HepG2 (cell line): ENCODE measurements around the gene RNF10. TPM values are rescaled to one million over a fixed set of nuclear protein-coding genes. Genes with fewer than 3 reads are reported as not detected.

Source experiments
- ATAC-seq: fragments of 200-7000 bp; cut with Tn5 transposase; 3 replicates; pipeline ENCODE4 v1.9.1; 2020; ENCODE audit warnings: mild to moderate bottlenecking, moderate library complexity
- BruUV-seq: library from RNA; stranded (reverse); fragments of 400-500 nt; replicated peaks from 2 replicates; lab custom pipeline; 2021; lab: Mats Ljungman, UMichigan
- CTCF ChIA-PET: fragments of 300-600 bp; formaldehyde crosslinking; extraction: SDS; loops from one replicate; lab custom pipeline; 2021; ENCODE audit warnings: low total read pairs, inconsistent platforms, low intra/inter-chr PET ratio; lab: Yijun Ruan, JAX
- POLR2A ChIA-PET: fragments of 350-600 bp; sonication (Branson Sonifier 250); formaldehyde crosslinking; loops from one replicate; lab custom pipeline; 2020; ENCODE audit warnings: antibody characterized with exemption, inconsistent platforms; lab: Yijun Ruan, JAX
- DNase-seq: peaks from one replicate; pipeline ENCODE4 v3.0.0-alpha.2; 2015; ENCODE audit warnings: low spot score
- FAIRE-seq: peaks from 3 replicates; lab custom pipeline; 2011; peaks lifted over from hg19 to GRCh38; lab: Jason Lieb, UNC
- H2AFZ ChIP-seq: one replicate; pipeline ENCODE4 v1.6.1; 2011; ENCODE audit warnings: low read length, inconsistent platforms
- H3K27ac ChIP-seq: fragments of 300-600 bp; 3 replicates; pipeline ENCODE4 v1.8.0; 2011; ENCODE audit warnings: mixed run types, mild to moderate bottlenecking, mixed read lengths, low read length, inconsistent platforms; ENCODE audit not compliant: insufficient read depth; ENCODE audit errors: extremely low read length
- H3K27me3 ChIP-seq, 2 experiments: fragments of 200-600 bp in 1 of 2; 2 replicates in 1 of 2; 3 replicates in 1 of 2; pipeline versions ENCODE4 v1.6.0 to v1.8.0; 2011; ENCODE audit warnings: low read length in 2 of 2, mild to moderate bottlenecking in 2 of 2, moderate library complexity in 2 of 2, inconsistent platforms in 1 of 2; ENCODE audit not compliant: insufficient read depth in 2 of 2, control insufficient read depth in 1 of 2
- H3K36me3 ChIP-seq, 2 experiments: fragments of 200-600 bp in 1 of 2; replicated peaks in 1 of 2; 2 replicates in 1 of 2; 3 replicates in 1 of 2; pipeline versions ENCODE4 v1.5.1 to v1.8.0; 2011; ENCODE audit warnings: low read length in 2 of 2, inconsistent platforms in 1 of 2; ENCODE audit not compliant: insufficient read depth in 2 of 2, control insufficient read depth in 1 of 2
- H3K4me1 ChIP-seq: 2 replicates; pipeline ENCODE4 v1.5.1; 2012; ENCODE audit warnings: low read length, inconsistent platforms; ENCODE audit not compliant: insufficient read depth
- H3K4me2 ChIP-seq: 2 replicates; pipeline ENCODE4 v1.6.0; 2011; ENCODE audit warnings: low read depth, low read length, inconsistent platforms
- H3K4me3 ChIP-seq, 3 experiments: fragments of 200-600 bp in 1 of 3; sonication (generic), shearing (Covaris generic) in 1 of 3; replicated peaks in 1 of 3; 2 replicates each; pipeline ENCODE4 v1.5.1; 2011 to 2016; ENCODE audit warnings: low read length in 3 of 3, inconsistent platforms in 2 of 3, low read depth in 2 of 3, mild to moderate bottlenecking in 2 of 3, control low read depth in 1 of 3, mixed read lengths in 1 of 3; ENCODE audit not compliant: insufficient read depth in 1 of 3
- H3K79me2 ChIP-seq: one replicate; pipeline ENCODE4 v1.6.1; 2011; ENCODE audit warnings: low read length, inconsistent platforms; ENCODE audit not compliant: insufficient read depth
- H3K9ac ChIP-seq: 2 replicates; pipeline ENCODE4 v1.6.0; 2011; ENCODE audit warnings: mild to moderate bottlenecking, low read depth, low read length, inconsistent platforms; ENCODE audit not compliant: insufficient read depth
- H3K9me3 ChIP-seq: 2 replicates; pipeline ENCODE4 v1.5.1; 2012; ENCODE audit warnings: mild to moderate bottlenecking, low read length
- H4K20me1 ChIP-seq: 2 replicates; pipeline ENCODE4 v1.6.0; 2011; ENCODE audit warnings: inconsistent platforms, mild to moderate bottlenecking, low read length, moderate library complexity; ENCODE audit not compliant: insufficient read depth
- ARHGAP35 ChIP-seq: sonication (generic); formaldehyde crosslinking; IDR thresholded peaks from 2 replicates; pipeline ENCODE4 v1.9.0; 2022; ENCODE audit warnings: mild to moderate bottlenecking, inconsistent platforms, moderate library complexity, missing genetic modification reagents, borderline replicate concordance
- DR1 ChIP-seq: sonication (generic); formaldehyde crosslinking; IDR thresholded peaks from 2 replicates; pipeline ENCODE4 v1.8.0; 2021; ENCODE audit warnings: mild to moderate bottlenecking, missing genetic modification reagents, inconsistent platforms
- GTF3A ChIP-seq: sonication (generic); formaldehyde crosslinking; conservative IDR thresholded peaks from 2 replicates; pipeline ENCODE4 v1.4.0; 2020; ENCODE audit warnings: mild to moderate bottlenecking, missing genetic modification reagents
- KLF12 ChIP-seq: sonication (generic); formaldehyde crosslinking; IDR thresholded peaks from 2 replicates; pipeline ENCODE4 v1.4.0; 2020; ENCODE audit warnings: missing genetic modification reagents, borderline replicate concordance
- MIXL1 ChIP-seq: IDR thresholded peaks from 2 replicates; pipeline ENCODE4 v1.6.1; 2016
- NFE2L2 ChIP-seq: fragments of 150-350 bp; IDR thresholded peaks from 2 replicates; pipeline ENCODE4 v1.6.1; 2014; ENCODE audit warnings: low read length
- ONECUT2 ChIP-seq: sonication (generic); formaldehyde crosslinking; IDR thresholded peaks from 2 replicates; pipeline ENCODE4 v1.4.0; 2020; ENCODE audit warnings: missing genetic modification reagents
- RBAK ChIP-seq: sonication (generic); formaldehyde crosslinking; IDR thresholded peaks from 2 replicates; pipeline ENCODE4 v1.5.1; 2020; ENCODE audit warnings: mild to moderate bottlenecking, missing genetic modification reagents
- SIN3B ChIP-seq: fragments of 150-350 bp; IDR thresholded peaks from 2 replicates; pipeline ENCODE4 v1.6.1; 2014; ENCODE audit warnings: low read length
- TCF7L2 ChIP-seq: IDR thresholded peaks from 2 replicates; pipeline ENCODE4 v1.6.1; 2011; ENCODE audit warnings: mild to moderate bottlenecking, low read depth, low read length, moderate library complexity
- ZC3H4 ChIP-seq: sonication (generic); formaldehyde crosslinking; IDR thresholded peaks from 2 replicates; pipeline ENCODE4 v1.4.0; 2020; ENCODE audit warnings: missing genetic modification reagents, borderline replicate concordance
- ZNF329 ChIP-seq: sonication (generic); formaldehyde crosslinking; IDR thresholded peaks from 2 replicates; pipeline ENCODE4 v1.9.0; 2021; ENCODE audit warnings: low read depth, mild to moderate bottlenecking, missing genetic modification reagents
- ZNF543 ChIP-seq: sonication (generic); formaldehyde crosslinking; IDR thresholded peaks from 2 replicates; pipeline ENCODE4 v1.4.0; 2020; ENCODE audit warnings: mild to moderate bottlenecking, missing genetic modification reagents
- ZNF558 ChIP-seq: sonication (generic); formaldehyde crosslinking; IDR thresholded peaks from 2 replicates; pipeline ENCODE4 v1.9.0; 2022; ENCODE audit warnings: mild to moderate bottlenecking, missing genetic modification reagents, borderline replicate concordance
- ZNF775 ChIP-seq: sonication (generic); formaldehyde crosslinking; IDR thresholded peaks from 2 replicates; pipeline ENCODE4 v1.4.0; 2020; ENCODE audit warnings: missing genetic modification reagents, mild to moderate bottlenecking, moderate library complexity, borderline replicate concordance
- ZSCAN20 ChIP-seq: sonication (generic); formaldehyde crosslinking; IDR thresholded peaks from 2 replicates; pipeline ENCODE4 v1.4.0; 2020; ENCODE audit warnings: missing genetic modification reagents, mild to moderate bottlenecking, borderline replicate concordance
- WGBS: methylation state at CpG from one replicate; pipeline ENCODE4 v1.1.6; 2017; ENCODE audit warnings: low lambda C conversion rate; 5-methylcytosine and 5-hydroxymethylcytosine counted together
- in situ Hi-C: cut with HindIII; loops from 2 replicates; pipeline ENCODE4 v1.10.0; 2017; ENCODE audit warnings: low pct_unique_long_range_greater_than_20kb; ENCODE audit not compliant: extremely low pct_ligation_motif_present
- intact Hi-C: fragments of 100-400 bp; cut with micrococcal nuclease; formaldehyde crosslinking; loops from one replicate; pipeline ENCODE4 v1.10.0; 2022; ENCODE audit not compliant: unreplicated experiment
- polyA plus RNA-seq, 8 experiments: library from polyadenylated mRNA; depleted of rRNA in 3 of 8; stranded (reverse) in 7 of 8; unstranded in 1 of 8; fragments of >200 nt; fragmentation: Illumina TruSeq in 4 of 8; extraction: Trizol in 4 of 8; gene quantifications; 2 replicates each; pipeline versions ENCODE4 v1.2.1 to v1.2.3, GENCODE V29; 2011 to 2016; ENCODE audit warnings: low read depth in 4 of 8, missing spikeins in 1 of 8, mixed read lengths in 1 of 8; ENCODE audit not compliant: insufficient read depth in 1 of 8
- total RNA-seq, 5 experiments: library from RNA; depleted of rRNA; stranded (reverse); fragments of >200 nt; fragmentation: Illumina TruSeq; extraction: Trizol; gene quantifications; 2 replicates each; pipeline ENCODE4 v1.2.3, GENCODE V29; 2016; ENCODE audit warnings: low read depth in 1 of 5
- TF ChIP-seq, protein P1 (sequence below): sonication (generic); IDR thresholded peaks from 2 replicates; pipeline ENCODE4 v1.6.1; 2016; ENCODE audit warnings: low read depth, borderline replicate concordance
- TF ChIP-seq, protein P2 (sequence below): sonication (generic); formaldehyde crosslinking; IDR thresholded peaks from 2 replicates; pipeline ENCODE4 v1.4.0; 2020; ENCODE audit warnings: missing genetic modification reagents, mild to moderate bottlenecking, borderline replicate concordance

RNF10 gene
- total and polyA plus RNA-seq, 2 of the 13 experiments (the other 11 are each of a cell fraction or from before 2014, with no cell fraction given), result 62.5 to 88.0 TPM

DNA sequence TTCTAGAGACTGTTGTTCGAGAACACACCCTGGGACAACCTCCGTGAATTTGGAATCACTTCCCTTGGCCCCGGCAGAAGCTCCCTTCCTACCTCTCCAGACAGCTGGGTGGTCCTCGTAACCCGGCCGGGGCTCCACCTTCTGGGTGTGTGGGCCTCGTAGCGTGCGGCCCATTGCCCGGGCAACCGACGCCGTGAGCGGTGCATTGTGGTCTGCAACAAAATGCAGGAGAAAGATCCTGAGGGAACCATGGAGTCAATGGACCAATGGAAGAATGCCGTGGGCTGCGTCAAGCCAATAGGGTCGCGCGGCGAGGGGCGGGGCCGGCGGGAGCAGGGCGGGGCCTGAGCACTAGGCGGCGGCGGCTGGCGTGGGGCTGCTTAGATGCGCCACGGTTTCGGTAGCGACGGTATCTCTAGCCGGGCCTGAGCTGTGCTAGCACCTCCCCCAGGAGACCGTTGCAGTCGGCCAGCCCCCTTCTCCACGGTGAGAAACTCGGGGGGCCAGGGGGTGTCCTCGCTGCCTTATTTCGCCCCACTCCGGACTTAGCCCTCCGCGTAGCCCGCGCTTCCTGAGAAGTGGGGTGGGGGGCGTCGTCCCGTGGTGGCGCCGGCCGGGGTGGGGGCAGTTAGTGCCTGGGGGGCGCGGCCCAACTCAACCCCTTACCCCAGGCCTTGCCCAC lies 38.3 kb upstream of the RNF10 start, which contains the start of gene DYNLL1:
DYNLL1 (plus strand) TSS at position 383 of the 682 bp plus-strand sequence. CDS start 309 bp downstream, outside the sequence.
- intact Hi-C loops, result loop anchor here (2.0 to 5.0 kb wide), 2 partner anchors 27 to 41 kb away; partner anchors contain the start of gene SRSF9
- TF ChIP-seq, protein P1, sequence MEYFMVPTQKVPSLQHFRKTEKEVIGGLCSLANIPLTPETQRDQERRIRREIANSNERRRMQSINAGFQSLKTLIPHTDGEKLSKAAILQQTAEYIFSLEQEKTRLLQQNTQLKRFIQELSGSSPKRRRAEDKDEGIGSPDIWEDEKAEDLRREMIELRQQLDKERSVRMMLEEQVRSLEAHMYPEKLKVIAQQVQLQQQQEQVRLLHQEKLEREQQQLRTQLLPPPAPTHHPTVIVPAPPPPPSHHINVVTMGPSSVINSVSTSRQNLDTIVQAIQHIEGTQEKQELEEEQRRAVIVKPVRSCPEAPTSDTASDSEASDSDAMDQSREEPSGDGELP, result peak; percentile 73; the same call in 1 of the 2 replicates
- no peak for TF ChIP-seq ZNF775 (CRISPR knock-in tag)
- TF ChIP-seq SIN3B, result peak; percentile 55; the same call in 1 of the 2 replicates
- TF ChIP-seq GTF3A (CRISPR knock-in tag), result no peak
- TF ChIP-seq ZNF558 (CRISPR knock-in tag), result peak; percentile 91; the same call in 1 of the 2 replicates
- TF ChIP-seq KLF12, result peak; percentile 75
- TF ChIP-seq ARHGAP35, result no peak
- TF ChIP-seq MIXL1 (CRISPR knock-in tag), result 0 out of 2 replicates have a peak, but pooled peaks have one; percentile 19
- TF ChIP-seq ZC3H4, result no peak
- TF ChIP-seq NFE2L2, result no peak
- no peak for TF ChIP-seq ONECUT2 (CRISPR knock-in tag)
- TF ChIP-seq, protein P2, sequence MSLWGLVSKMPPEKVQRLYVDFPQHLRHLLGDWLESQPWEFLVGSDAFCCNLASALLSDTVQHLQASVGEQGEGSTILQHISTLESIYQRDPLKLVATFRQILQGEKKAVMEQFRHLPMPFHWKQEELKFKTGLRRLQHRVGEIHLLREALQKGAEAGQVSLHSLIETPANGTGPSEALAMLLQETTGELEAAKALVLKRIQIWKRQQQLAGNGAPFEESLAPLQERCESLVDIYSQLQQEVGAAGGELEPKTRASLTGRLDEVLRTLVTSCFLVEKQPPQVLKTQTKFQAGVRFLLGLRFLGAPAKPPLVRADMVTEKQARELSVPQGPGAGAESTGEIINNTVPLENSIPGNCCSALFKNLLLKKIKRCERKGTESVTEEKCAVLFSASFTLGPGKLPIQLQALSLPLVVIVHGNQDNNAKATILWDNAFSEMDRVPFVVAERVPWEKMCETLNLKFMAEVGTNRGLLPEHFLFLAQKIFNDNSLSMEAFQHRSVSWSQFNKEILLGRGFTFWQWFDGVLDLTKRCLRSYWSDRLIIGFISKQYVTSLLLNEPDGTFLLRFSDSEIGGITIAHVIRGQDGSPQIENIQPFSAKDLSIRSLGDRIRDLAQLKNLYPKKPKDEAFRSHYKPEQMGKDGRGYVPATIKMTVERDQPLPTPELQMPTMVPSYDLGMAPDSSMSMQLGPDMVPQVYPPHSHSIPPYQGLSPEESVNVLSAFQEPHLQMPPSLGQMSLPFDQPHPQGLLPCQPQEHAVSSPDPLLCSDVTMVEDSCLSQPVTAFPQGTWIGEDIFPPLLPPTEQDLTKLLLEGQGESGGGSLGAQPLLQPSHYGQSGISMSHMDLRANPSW (CRISPR knock-in tag), result no peak
- no peak for TF ChIP-seq ZNF543 (CRISPR knock-in tag)
- TF ChIP-seq DR1 (CRISPR knock-in tag), result peak; percentile 97
- TF ChIP-seq TCF7L2, result no peak
- TF ChIP-seq ZSCAN20 (CRISPR knock-in tag), result no peak
- TF ChIP-seq RBAK, result no peak
- no peak for TF ChIP-seq ZNF329 (CRISPR knock-in tag)

More for the DNA sequence above, 38.3 kb upstream of the RNF10 start, which contains the start of gene DYNLL1:
- Histone ChIP-seq H3K36me3 (peaks cover 3 to 9% of the 10 kb centered on the region in 2 experiments; a peak in 3 of 5 replicates), H2AFZ (no peak within 1 kb of the TSS), H3K79me2 (peaks cover 27% of the 10 kb centered on the region), H3K4me2 (peak within 1 kb of the TSS; percentile 98), H4K20me1 (peaks cover 10% of the 10 kb centered on the region), H3K4me1 (peaks cover 28% of the 10 kb centered on the region), H3K9me3 (no peaks in the 10 kb centered on the region), H3K4me3 (peak within 1 kb of the TSS; percentile 95 to 100 (median 97)), H3K9ac (peak within 1 kb of the TSS; percentile 88), H3K27me3 (no peaks in the 10 kb centered on the region; a peak in 1 of 5 replicates), H3K27ac (peak within 1 kb of the TSS; percentile 69)
- in situ Hi-C loops, result no loop called here
- ChIA-PET POLR2A (interaction anchor here (0.6 to 2.8 kb wide), 15 partner anchors 9 to 268 kb away, joined by 3 to 30 read pairs (median 6); partner anchors contain the start of genes COQ5, POP5, RNU4-1 and RNU4-2), CTCF (no interaction called here)
- FAIRE-seq (peak; percentile 86), ATAC-seq (peak; percentile 94), DNase-seq (peak; percentile 93)
- BruUV-seq, result no TSS peak
- 0% methylated on average over 5 of the region's 53 CpGs for WGBS
